ENCODE measurements around the gene GPR37L1.

DNA sequence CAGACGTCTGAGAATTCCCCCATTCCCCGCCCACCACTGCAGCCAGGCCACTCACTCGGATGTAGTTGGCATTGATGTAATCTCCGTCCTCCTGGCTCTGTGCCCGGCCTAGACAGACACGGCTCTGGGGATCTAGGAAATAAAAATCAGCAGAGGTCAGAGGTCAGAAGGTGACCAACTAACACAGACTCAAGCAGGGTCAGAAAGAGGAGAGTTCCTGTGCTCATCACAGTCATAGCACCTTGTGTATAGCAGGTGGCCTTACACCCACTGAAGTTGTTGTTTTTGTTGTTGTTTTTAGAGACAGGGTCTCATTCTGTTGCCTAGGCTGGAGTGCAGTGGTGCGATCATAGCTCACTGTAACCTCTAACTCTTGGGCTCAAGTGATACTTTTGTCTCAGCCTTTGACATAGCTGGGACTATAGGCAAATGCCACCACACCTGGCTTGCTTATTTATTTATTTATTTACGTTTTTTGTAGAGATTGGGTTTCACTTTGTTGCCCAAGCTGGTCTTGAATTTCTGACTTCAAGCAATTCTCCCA lies 32.8 kb downstream of the GPR37L1 start:
- no peak for TF ChIP-seq POLR2A (IDR thresholded peaks at IDR 0.05; ENCODE audit: extremely low read depth, insufficient read length)
- TF ChIP-seq, protein P1, sequence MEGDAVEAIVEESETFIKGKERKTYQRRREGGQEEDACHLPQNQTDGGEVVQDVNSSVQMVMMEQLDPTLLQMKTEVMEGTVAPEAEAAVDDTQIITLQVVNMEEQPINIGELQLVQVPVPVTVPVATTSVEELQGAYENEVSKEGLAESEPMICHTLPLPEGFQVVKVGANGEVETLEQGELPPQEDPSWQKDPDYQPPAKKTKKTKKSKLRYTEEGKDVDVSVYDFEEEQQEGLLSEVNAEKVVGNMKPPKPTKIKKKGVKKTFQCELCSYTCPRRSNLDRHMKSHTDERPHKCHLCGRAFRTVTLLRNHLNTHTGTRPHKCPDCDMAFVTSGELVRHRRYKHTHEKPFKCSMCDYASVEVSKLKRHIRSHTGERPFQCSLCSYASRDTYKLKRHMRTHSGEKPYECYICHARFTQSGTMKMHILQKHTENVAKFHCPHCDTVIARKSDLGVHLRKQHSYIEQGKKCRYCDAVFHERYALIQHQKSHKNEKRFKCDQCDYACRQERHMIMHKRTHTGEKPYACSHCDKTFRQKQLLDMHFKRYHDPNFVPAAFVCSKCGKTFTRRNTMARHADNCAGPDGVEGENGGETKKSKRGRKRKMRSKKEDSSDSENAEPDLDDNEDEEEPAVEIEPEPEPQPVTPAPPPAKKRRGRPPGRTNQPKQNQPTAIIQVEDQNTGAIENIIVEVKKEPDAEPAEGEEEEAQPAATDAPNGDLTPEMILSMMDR (IDR thresholded peaks at IDR 0.05; ENCODE audit: low read depth, low read length) = no peak
- TF ChIP-seq, protein P2, sequence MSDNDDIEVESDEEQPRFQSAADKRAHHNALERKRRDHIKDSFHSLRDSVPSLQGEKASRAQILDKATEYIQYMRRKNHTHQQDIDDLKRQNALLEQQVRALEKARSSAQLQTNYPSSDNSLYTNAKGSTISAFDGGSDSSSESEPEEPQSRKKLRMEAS (IDR thresholded peaks at IDR 0.05; ENCODE audit: low read depth, low read length) = no peak
- TF ChIP-seq MYC (IDR thresholded peaks at IDR 0.05; ENCODE audit: low read depth, low read length) = no peak

All from NB4 (cell line).